A549 treated with AZD2906 at 1 μM for 4 hours (cell line): ENCODE data around the gene DPYSL4. TPM values are rescaled to one million over a fixed set of nuclear protein-coding genes. Genes with fewer than 3 reads are reported as not detected.

ENCODE experiments used
- total RNA-seq: library from RNA; stranded (reverse); fragments of 200-300 nt; extraction: Qiagen RNA extraction; gene quantifications from 5 replicates; pipeline ENCODE4 v1.2.3, GENCODE V29; 2022

Gene DPYSL4
- total RNA-seq: 15.3 to 20.4 TPM (median 19.3 TPM) in 5 replicates

GRCh38 chr10:132186488-132187429 lies at the start of gene DPYSL4:
TSS of gene DPYSL4 (plus strand) at chr10:132186948. CDS start at chr10:132187064, 116 bp downstream.

Other genes with a start within 250 kb of the DPYSL4 start
- 38.9 to 44.5 TPM (median 43.4 TPM) in 5 replicates for gene BNIP3, start 205.0 kb upstream of the DPYSL4 start, total RNA-seq
- 0.68 to 1.1 TPM (median 1.00 TPM) in 5 replicates for gene JAKMIP3, start 121.0 kb upstream of the DPYSL4 start, total RNA-seq
- 35.3 to 50.2 TPM (median 47.3 TPM) in 5 replicates for gene STK32C, start 121.0 kb downstream of the DPYSL4 start, total RNA-seq
- 5.0 to 6.4 TPM (median 5.4 TPM) in 5 replicates for gene LRRC27, start 145.2 kb downstream of the DPYSL4 start, total RNA-seq
- 13.1 to 18.8 TPM (median 18.4 TPM) in 5 replicates for gene PWWP2B, start 210.3 kb downstream of the DPYSL4 start, total RNA-seq